ENCODE measurements around the gene FADS1.
A peak's percentile ranks its signal among the peaks of the same experiment; 100 is the strongest.

The FADS1 gene

DNA sequence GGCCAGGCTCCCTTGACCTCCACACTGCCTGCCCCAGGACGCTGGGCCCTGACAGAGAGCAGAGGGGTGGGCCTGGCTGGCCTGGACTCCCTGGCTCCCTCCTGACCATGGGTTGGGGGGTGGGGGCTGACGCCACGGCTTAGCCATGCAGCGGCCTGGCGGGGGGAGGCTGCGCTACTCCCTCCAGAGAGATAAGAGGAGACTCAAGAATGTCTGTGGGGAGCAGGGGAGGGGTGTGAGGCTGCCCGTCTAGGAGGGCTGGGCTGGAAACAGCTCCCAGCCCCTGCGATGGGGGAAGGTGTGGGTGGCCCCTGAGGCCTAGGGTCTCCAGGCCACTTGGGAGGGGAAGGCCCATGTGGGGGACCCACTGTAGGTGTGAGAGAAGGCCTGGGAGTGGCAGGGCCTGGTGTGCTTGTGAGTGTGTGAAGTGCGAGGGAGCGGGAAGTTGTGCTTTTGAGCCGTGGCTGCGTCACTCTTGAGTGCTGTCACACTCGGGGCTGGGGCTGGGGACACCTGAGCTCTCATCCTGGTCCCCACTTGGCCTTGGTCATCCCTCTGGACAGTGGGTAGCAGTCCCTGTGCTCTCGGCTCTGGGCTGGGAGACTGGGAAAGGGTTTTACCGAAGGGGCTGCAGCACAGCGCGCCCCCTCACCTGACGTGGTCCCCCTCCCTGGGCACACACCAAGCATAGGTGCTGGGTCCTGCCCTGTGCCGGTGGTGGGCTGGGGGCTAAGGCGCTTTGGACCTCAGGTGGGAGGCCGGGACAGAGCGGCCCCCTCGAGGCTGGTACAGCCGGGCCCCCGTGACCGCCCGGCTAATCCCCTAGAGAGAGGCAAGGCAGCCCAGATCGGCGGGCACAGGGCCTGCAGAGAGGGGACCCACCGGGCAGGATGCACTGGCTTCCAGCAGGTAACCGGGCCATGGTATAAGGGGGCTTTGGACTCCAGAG lies 62.0 kb downstream of the FADS1 start:
- no peak for DNase-seq

DNA sequence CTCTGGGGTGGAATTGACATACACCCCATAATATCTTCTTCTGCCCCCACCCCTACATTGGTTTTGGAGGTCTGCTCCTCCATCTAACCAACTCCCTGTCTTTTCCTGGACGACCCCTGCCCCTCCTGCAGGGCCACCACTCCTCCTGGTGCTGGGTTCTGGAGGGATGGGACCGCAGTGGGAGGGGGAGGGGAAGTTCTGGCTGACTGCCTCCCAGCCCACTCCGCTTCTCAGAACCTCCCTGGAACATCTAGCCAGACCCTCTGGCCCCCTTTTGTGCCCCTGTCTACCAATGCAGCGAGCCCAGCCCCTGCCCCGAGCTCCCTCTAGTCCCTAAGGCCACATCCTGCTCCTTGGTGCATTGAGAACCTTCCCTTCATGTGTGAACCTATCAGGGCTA lies 63.1 kb downstream of the FADS1 start:
- no peak for DNase-seq

GRCh38 chr11:61752925-61753521 lies 63.8 kb downstream of the FADS1 start:
- no peak for DNase-seq

GRCh38 chr11:61752117-61752924 lies 64.5 kb downstream of the FADS1 start, which contains the start of gene MYRF:
Gene MYRF, plus strand, starts transcription at chr11:61752636. Its CDS starts 109 bp downstream, at chr11:61752745.
- peak; percentile 48 for DNase-seq

DNA sequence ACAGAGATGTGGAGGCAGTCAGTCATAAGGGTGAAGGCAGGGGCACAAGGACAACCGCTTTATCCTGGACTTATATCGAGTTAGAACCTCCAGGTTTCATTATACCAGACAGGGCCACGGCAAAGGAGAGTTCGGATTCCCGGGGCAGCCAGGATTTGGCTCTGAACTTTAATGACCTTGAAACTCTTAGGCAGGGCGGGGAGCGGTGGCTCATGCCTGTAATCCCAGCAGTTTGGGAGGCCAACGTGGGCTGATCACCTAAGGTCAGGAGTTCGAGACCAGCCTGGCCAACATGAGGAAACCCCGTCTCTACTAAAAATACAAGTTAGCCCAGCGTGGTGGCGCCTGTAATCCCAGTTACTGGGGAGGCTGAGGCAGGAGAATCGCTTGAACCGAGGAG lies 65.4 kb downstream of the FADS1 start:
- DNase-seq, result no peak

- no peak for DNase-seq
These were observed 66.1 kb downstream of the FADS1 start for GRCh38 chr11:61750631-61751273.

Measured in stimulated activated naive CD4-positive, alpha-beta T cell treated with Interleukin-2 at 50 U/mL for 16 hours (primary cell).